Stimulated activated CD4-positive, alpha-beta T cell treated with anti-CD3 and anti-CD28 coated beads, Interleukin-4, amount 100 ng/mL, for 48 hours (primary cell): ENCODE measurements around the gene ATP6V1F.
A peak's percentile ranks its signal among the peaks of the same experiment; 100 is the strongest.

ENCODE experiments used
- DNase-seq, 2 donors: peaks; one replicate each; pipeline ENCODE4 v3.0.0-alpha.2; 2020; ENCODE audit warnings: low read depth in 2 of 2

ATP6V1F gene

GRCh38 chr7:128835790-128836641 is 26.6 kb upstream of the ATP6V1F start:
- DNase-seq, result no peak

DNA sequence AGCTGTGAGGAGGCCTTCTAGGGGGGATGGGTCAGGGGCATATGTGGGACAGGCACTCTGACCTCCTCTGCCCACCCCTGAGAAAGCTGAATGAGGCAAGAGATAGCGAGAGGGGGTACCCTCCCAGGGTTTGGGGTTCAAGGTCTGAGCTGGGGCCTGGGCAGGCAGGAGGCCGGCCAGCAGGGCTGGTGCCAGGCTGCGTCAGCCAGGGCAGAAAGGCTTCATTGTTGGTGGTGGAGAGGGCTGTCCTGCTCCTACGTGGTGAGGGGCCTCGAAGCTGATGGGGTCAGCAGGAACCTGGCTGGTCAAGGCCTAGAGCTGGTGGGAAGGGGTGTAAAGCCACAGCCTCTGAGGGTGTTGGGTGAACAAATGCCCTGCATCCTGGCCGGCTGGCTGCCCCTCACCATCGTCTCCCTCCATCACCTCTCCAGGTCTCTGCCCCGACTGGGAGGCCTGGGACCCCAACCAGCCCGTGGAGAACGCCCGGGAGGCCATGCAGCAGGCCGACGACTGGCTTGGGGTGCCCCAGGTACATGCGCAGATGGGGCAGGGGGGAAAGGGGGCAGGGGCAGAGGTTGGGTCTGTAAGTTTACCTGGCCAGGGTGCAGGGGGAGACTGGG is 25.8 kb upstream of the ATP6V1F start:
- no peak for DNase-seq

- no peak for DNase-seq
Measured at GRCh38 chr7:128837521-128837921, 25.1 kb upstream of the ATP6V1F start.

DNA sequence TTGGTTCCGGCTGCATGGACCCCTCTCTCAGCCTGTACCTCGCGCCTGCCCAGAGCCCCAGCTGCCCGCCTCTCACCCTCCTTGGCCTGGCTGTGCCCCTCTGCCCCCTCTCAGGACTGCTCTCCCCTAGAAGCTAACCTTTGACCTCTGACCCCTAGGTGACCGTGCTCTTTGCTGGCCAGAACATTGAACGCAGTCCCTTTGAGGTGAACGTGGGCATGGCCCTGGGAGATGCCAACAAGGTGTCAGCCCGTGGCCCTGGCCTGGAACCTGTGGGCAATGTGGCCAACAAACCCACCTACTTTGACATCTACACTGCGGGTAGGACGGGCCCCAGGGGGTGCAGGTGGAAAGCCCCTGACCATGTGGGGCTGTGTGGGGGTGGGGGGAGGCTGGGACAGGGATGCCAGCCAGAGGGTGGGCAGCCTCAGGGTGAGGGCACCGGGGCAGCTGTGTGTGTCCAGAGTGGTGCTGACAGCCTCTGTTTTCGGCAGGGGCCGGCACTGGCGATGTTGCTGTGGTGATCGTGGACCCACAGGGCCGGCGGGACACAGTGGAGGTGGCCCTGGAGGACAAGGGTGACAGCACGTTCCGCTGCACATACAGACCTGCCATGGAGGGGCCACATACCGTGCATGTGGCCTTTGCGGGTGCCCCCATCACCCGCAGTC is 24.4 kb upstream of the ATP6V1F start:
- no peak for DNase-seq

DNA sequence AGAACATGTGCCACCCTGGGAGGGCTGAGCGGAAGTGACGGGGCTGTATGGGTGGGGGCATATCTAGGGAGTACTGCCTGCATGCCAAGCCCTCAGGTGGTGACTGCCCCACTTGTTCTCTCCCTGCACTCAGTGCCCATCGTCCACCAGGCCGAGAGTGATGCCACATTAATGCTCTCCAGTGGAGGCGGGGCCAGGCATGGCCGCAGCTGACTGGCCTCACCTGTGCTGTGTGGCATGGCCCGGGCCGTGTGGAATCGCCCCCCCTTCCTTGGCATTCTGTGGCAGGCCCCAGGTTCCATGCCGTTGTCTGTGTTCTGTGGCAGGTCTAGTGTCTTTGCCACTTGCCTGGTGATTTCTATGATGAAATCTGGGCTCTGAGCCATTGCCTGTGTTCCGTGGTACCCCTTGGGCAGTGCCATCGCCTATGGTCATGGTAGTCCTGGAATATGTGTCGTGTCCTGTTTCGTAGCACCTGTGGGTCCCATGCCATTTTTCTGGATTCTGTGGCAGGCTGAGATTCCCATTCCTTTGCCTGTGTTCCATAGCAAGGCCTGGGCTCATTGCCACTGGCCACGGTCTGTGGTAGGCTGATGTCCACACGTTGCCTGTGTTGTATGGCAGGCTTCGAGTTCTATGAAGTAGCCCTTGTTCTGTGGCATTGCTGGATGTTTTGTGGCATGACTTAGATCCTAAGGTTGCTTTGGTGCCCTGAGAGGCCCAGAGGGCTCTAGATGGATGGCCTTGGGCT is 23.5 kb upstream of the ATP6V1F start:
- DNase-seq, result no peak

GRCh38 chr7:128839751-128840177 is 22.9 kb upstream of the ATP6V1F start:
- DNase-seq, result no peak

- no peak for DNase-seq
Measured at GRCh38 chr7:128840326-128841170, 22.1 kb upstream of the ATP6V1F start.

- no peak for DNase-seq
Measured at GRCh38 chr7:128841171-128841690, 21.4 kb upstream of the ATP6V1F start.

DNA sequence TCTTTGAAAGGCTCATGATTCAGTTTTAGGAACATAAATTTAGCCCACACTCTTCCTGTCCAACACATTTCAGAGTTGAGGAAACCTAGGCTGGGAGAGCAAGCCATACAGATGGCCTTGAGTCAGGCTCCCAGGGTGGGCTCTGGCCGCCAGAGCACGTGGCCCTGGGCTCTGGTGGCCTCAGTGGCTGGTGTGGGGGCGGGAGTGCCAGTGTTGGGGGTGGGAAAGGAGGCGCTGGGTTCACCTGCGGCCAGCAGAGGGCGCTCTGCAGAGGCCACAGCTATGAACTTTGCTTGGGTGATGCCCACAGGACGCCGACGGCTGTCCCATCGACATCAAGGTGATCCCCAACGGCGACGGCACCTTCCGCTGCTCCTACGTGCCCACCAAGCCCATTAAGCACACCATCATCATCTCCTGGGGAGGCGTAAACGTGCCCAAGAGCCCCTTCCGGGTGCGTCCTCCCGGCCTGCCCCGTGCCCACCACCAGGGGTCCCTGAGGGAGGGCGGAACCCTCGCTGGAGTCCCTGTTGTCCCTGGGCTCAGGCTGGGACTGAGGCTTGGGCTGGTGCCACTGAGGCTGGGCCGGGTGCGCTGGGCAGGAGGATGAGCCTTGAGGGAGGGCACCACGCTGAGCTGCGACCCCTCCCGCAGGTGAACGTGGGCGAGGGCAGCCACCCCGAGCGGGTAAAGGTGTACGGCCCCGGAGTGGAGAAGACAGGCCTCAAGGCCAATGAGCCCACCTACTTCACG is 20.6 kb upstream of the ATP6V1F start:
- peak; percentile 51 to 63 for DNase-seq

DNA sequence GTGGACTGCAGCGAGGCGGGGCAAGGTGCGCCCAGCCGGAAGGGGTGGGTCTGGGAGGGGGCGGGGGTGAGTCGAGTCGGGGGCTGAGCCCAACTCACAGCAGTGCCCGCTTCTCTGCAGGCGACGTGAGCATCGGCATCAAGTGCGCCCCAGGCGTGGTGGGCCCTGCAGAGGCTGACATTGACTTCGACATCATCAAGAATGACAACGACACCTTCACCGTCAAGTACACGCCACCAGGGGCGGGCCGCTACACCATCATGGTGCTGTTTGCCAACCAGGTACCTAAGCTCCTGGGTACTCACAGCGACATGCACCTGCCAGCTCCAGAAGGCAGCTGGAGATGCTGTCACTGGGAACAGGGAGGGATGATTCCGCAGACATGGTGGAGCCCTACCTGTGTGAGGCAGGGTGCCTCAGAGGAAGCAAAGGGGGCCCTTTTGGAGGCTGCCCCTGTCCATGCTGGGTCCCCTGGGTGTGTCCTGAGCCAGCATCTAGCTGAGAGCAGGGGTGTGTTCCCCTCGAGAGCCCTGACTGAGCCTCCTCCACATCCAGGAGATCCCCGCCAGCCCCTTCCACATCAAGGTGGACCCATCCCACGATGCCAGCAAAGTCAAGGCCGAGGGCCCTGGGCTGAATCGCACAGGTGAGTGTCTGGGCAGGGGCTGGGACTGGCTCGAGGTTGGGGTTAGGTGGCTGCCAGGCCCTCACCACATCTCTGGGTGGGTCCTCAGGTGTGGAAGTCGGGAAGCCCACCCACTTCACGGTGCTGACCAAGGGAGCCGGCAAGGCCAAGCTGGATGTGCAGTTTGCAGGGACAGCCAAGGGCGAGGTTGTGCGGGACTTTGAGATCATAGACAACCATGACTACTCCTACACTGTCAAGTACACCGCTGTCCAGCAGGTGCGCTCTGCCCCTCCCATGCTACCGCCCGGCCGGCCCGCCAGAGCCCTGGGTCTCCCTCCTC is 19.7 kb upstream of the ATP6V1F start:
- no peak for DNase-seq

- no peak for DNase-seq
Measured at GRCh38 chr7:128843938-128844621, 18.6 kb upstream of the ATP6V1F start.

DNA sequence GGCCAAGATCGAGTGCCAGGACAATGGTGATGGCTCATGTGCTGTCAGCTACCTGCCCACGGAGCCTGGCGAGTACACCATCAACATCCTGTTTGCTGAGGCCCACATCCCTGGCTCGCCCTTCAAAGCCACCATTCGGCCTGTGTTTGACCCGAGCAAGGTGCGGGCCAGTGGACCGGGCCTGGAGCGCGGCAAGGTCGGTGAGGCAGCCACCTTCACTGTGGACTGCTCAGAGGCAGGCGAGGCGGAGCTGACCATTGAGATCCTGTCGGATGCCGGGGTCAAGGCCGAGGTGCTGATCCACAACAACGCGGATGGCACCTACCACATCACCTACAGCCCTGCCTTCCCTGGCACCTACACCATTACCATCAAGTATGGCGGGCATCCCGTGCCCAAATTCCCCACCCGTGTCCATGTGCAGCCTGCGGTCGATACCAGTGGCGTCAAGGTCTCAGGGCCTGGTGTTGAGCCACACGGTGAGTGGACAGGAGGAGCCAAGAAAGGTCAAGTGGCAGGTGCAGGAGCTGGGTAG is 17.8 kb upstream of the ATP6V1F start:
- DNase-seq, result no peak

DNA sequence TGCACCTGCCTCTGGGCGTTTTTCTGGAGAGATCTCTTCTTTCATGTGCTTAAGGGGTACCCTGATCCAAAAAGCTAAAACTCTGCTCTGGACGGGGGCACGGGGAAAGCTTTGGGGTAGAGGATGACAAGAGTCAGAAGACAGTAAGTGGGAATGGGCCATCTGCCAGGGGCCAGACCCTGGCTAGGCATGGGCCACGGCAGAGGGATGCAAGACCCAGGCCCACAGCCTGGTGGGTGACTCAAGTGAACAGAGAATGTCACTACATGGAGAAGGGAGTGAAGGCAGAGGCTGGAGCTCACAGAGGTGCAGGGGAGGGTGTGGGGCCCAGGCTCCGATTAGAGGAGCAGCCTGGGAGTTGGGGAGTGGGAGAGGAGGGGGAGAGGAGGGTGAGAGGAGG is 17.2 kb upstream of the ATP6V1F start:
- DNase-seq, result no peak

- no peak for DNase-seq
Measured at GRCh38 chr7:128845987-128846386, 16.7 kb upstream of the ATP6V1F start.

DNA sequence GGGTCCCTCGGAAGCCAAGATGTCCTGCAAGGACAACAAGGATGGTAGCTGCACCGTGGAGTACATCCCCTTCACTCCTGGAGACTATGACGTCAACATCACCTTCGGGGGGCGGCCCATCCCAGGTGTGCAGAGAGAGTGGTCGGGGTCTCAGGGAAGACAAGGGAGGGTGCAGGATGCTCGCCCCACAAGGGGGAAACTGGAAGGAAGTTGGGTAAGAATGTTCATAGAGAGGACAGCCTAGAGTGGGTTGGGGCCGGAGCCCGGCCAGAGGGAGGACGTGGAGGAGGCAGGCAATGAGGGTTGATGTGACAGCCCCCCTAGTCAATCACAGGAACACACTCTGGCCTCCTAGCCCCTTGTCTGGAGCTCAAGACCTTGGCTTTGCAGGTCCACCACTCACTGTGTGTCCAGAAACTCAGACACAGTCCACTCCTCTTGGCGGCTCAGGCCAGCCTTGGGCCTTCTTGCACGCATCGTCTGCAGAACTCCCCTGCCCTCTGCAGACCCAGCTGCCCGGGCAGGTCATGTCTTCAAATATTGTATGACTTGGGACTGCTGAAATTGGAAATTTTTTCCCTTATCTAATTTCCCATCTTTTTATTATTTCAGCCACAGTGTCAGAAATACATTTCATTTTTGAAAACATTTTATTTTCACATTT is 15.7 kb upstream of the ATP6V1F start:
- DNase-seq, result no peak

DNA sequence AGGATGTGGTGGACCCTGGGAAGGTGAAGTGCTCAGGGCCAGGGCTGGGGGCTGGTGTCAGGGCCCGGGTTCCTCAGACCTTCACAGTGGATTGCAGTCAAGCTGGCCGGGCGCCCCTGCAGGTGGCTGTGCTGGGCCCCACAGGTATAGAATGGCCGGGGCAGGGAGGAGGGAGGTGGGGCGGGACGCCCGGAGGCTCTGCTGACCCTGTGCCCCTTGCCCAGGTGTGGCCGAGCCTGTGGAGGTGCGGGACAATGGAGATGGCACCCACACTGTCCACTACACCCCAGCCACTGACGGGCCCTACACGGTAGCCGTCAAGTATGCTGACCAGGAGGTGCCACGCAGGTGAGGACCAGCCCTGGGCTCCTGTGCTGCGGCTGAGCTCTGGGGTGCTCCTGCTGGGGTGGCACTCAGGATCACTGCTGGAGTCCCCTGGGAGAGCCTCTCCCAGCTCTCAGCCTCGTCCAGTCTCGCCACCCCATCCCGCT is 14.9 kb upstream of the ATP6V1F start:
- DNase-seq, result no peak
